Thyroid gland (tissue), 4 donors: ENCODE measurements around the gene VPS9D1. TPM values are rescaled to one million over a fixed set of nuclear protein-coding genes. Genes with fewer than 3 reads are reported as not detected.

Experiments
- DNase-seq, 2 donors: peaks; one replicate each; pipeline ENCODE4 v3.0.0-alpha.2; 2019
- H3K27ac ChIP-seq, 3 donors: fragments of 200-600 bp; sonication (generic); 1 replicate in 2 of 3; 2 replicates in 1 of 3; pipeline ENCODE4 v1.5.1; 2016 to 2019; ENCODE audit warnings: mild to moderate bottlenecking in 1 of 3, moderate library complexity in 1 of 3
- H3K27me3 ChIP-seq: fragments of 200-600 bp; sonication (generic); one replicate; pipeline ENCODE4 v1.5.1; 2019
- H3K36me3 ChIP-seq, 2 donors: fragments of 200-600 bp; sonication (generic); one replicate each; pipeline ENCODE4 v1.5.1; 2016 to 2019
- H3K4me1 ChIP-seq, 2 donors: fragments of 200-600 bp; sonication (generic); one replicate each; pipeline ENCODE4 v1.5.1; 2017 to 2019
- H3K4me3 ChIP-seq, 3 donors: fragments of 200-600 bp; sonication (generic); replicated peaks in 1 of 3; 1 replicate in 2 of 3; 2 replicates in 1 of 3; pipeline ENCODE4 v1.5.1; 2016; ENCODE audit warnings: mild to moderate bottlenecking in 1 of 3
- H3K9me3 ChIP-seq: fragments of 200-600 bp; sonication (generic); one replicate; pipeline ENCODE4 v1.5.1; 2017
- POLR2A ChIP-seq, 2 donors: fragments of 450-650 bp; IDR thresholded peaks; one replicate each; pipeline ENCODE4 v1.6.1; 2017; ENCODE audit warnings: antibody characterized with exemption in 2 of 2, mild to moderate bottlenecking in 2 of 2, moderate library complexity in 1 of 2
- WGBS, 2 donors: methylation state at CpG; one replicate each; pipeline ENCODE4 v1.1.5; 2017; 5-methylcytosine and 5-hydroxymethylcytosine counted together
- intact Hi-C: fragments of 100-400 bp; cut with DNase I; formaldehyde crosslinking; loops from one replicate; pipeline ENCODE4 v1.15.1; 2023
- total RNA-seq, 4 donors: library from RNA; depleted of rRNA; stranded (reverse); fragments of >200 nt; gene quantifications; one replicate each; pipeline ENCODE4 v1.2.3, GENCODE V29; 2016
- TF ChIP-seq, protein P1 (sequence below), 6 experiments: fragments of 200-600 bp in 3 of 6; fragments of 450-650 bp in 3 of 6; sonication (generic) in 3 of 6; IDR thresholded peaks; one replicate each; pipeline ENCODE4 v1.5.1; 2016 to 2019; ENCODE audit warnings: antibody characterized with exemption in 6 of 6, mild to moderate bottlenecking in 2 of 6, inconsistent platforms in 1 of 6, moderate library complexity in 1 of 6

VPS9D1 gene
- total RNA-seq, 4 donors from 2014 or later, result 3.1 to 15.6 (median 9.0) TPM

DNA sequence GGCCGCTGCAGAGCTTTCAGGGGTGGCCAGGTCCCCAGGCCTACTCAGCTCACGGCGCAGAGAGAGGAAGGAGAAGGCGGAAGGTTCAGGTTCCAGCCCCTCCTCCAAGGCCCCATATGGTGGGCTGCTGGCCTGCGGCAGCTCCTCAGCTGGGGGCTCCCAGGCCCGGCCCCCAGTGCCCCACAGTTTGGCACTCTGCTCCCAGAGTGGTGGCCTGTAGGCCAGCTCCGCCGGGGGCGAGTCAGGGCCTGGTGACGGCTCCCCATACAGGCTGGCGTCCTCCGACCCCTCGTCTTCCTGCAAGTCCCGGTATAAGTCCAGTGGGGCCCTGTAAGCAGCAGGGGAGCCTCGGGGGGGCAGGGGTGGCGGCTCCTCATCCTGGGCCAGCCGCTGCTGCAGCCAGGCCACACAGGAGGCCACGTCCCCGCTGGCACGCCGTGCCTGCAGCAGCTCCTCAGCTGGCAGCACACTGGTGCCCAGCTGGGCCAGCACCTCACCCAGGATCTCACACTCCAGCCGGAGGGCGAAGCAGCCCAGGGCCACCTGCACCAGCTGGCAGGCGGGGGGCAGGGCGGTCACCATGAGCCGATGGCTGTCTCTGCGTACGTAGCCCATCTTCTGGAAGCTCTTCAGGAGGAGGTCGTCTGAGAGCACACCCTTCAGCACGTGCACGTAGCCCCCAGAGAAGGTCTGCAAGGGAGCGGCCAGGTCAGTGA is 22.9 kb downstream of the VPS9D1 start:
- Histone ChIP-seq H3K4me3 (no peak overlapping the region), H3K27ac (no peak overlapping the region), H3K4me1 (peaks cover 11 to 20% of the 10 kb centered on the region in 2 donors), H3K27me3 (no peaks in the 10 kb centered on the region), H3K36me3 (peaks cover 17% of the 10 kb centered on the region in 2 donors), H3K9me3 (no peaks in the 10 kb centered on the region)
- 90 to 91% methylated on average over 11 to 13 of the region's 32 CpGs for WGBS, 2 donors
- no peak for DNase-seq
- TF ChIP-seq, protein P1, sequence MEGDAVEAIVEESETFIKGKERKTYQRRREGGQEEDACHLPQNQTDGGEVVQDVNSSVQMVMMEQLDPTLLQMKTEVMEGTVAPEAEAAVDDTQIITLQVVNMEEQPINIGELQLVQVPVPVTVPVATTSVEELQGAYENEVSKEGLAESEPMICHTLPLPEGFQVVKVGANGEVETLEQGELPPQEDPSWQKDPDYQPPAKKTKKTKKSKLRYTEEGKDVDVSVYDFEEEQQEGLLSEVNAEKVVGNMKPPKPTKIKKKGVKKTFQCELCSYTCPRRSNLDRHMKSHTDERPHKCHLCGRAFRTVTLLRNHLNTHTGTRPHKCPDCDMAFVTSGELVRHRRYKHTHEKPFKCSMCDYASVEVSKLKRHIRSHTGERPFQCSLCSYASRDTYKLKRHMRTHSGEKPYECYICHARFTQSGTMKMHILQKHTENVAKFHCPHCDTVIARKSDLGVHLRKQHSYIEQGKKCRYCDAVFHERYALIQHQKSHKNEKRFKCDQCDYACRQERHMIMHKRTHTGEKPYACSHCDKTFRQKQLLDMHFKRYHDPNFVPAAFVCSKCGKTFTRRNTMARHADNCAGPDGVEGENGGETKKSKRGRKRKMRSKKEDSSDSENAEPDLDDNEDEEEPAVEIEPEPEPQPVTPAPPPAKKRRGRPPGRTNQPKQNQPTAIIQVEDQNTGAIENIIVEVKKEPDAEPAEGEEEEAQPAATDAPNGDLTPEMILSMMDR (IDR thresholded peaks at IDR 0.05), result no peak
- TF ChIP-seq POLR2A (IDR thresholded peaks at IDR 0.05), result no peak
- intact Hi-C loops, result no loop called here

DNA sequence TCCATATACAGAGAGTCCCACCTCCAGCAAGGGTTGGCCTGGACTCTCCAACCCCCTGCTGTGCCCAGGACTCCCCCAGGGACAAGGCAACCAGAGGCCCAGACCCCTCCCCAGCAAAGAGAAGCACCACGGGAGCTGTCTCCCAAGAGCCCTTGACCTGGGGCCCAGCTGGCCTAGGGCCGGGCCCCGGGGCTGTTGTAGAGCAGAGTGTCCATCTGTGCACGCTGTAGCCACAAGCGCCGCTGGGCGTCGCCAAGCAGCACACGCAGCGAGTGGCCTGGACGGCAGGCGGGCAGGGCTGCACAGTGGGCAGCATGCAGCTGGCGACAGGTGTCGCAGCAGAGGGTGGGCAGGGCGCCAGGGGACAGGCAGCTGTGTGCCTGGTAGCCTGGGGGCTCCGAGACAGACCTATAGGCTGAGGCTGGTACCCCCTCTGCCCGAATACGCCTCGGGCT is 23.5 kb downstream of the VPS9D1 start:
- H3K27ac ChIP-seq, result no peak overlapping the region
- no peak overlapping the region for H3K4me3 ChIP-seq
- H3K4me1 ChIP-seq, result peaks cover 11 to 16% of the 10 kb centered on the region in 2 donors
- peaks cover 23% of the 10 kb centered on the region in 2 donors for H3K36me3 ChIP-seq
- 85% methylated on average over 4 of the region's 19 CpGs; no CpG with 5 or more reads in 1 of the 2 donors for WGBS, 2 donors
- intact Hi-C loops, result no loop called here
- no peaks in the 10 kb centered on the region for H3K9me3 ChIP-seq
- H3K27me3 ChIP-seq, result no peaks in the 10 kb centered on the region
- no peak for DNase-seq
- TF ChIP-seq, protein P1 (IDR thresholded peaks at IDR 0.05), result no peak
- TF ChIP-seq POLR2A (IDR thresholded peaks at IDR 0.05), result no peak

DNA sequence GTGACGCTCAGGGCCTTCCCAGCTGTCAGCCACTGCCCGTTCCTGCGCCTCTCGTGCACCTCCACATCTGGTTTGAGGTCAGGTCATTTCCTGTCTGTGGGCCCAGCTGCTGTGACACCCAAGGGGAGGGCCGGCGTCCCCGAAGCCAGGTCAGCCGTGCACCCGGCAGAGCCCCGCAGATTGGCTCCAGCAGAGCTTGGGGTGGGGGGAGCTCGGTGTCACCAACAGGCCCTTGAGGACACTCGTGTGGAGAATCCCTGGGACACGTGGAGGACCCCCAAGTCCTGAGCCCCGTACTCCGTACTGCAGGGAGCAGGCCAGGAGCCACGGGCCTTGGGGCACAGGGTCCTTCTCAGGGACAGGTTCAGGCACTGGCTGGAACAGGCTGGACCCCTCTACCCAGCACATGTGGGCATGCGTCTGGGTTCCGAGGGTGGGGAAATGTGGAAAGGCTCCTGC is 24.0 kb downstream of the VPS9D1 start:
- H3K9me3 ChIP-seq, result no peaks in the 10 kb centered on the region
- TF ChIP-seq, protein P1 (IDR thresholded peaks at IDR 0.05), result no peak
- no peak for TF ChIP-seq POLR2A (IDR thresholded peaks at IDR 0.05)
- peaks cover 27 to 28% of the 10 kb centered on the region in 2 donors for H3K36me3 ChIP-seq
- no peak overlapping the region for H3K27ac ChIP-seq
- H3K27me3 ChIP-seq, result no peaks in the 10 kb centered on the region
- H3K4me3 ChIP-seq, result no peak overlapping the region
- WGBS, 2 donors, result 66 to 81% methylated on average over 9 to 12 of the region's 18 CpGs
- peaks cover 11 to 15% of the 10 kb centered on the region in 2 donors for H3K4me1 ChIP-seq
- DNase-seq, result no peak
- intact Hi-C loops, result no loop called here

DNA sequence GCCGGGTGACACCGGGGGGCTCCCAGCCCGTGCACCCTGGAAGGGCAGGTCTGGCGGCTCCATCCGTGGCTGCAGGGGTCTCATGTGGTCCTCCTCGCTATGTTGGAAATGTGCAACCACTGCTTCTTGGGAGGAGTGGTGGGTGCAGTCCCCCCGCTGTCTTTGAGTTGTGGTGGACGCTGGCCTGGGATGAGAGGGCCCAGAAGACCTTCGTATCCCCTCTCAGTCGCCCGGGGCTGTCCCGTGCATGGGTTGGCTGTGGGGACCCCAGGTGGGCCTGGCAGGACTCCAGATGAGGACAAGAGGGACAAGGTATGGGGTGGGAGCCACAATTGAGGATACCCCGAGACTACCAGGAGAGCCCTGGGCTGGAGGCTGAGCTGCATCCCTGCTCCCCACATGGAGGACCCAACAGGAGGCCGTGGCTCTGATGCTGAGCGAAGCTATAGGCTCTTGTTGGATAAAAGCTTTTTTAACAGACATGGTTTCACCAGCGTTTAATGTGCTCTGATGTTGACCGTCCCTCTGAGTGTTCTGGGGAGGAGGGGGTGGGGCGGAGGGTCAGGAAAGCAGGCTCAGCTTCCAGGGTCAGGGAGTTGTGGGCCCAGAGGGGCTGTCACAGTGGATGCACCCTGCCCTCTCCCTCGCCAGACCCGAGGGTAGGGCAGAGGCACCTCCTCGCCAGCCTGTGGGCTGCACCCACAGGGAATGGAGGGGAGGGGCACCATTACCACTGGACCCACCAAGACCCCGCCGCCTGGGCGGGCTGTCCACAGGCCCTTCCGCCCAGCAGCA is 24.6 kb downstream of the VPS9D1 start:
- DNase-seq, result no peak
- no peaks in the 10 kb centered on the region for H3K9me3 ChIP-seq
- peaks cover 32 to 33% of the 10 kb centered on the region in 2 donors for H3K36me3 ChIP-seq
- peaks cover 11 to 14% of the 10 kb centered on the region in 2 donors for H3K4me1 ChIP-seq
- H3K27me3 ChIP-seq, result no peaks in the 10 kb centered on the region
- TF ChIP-seq, protein P1 (IDR thresholded peaks at IDR 0.05), result no peak
- no peak for TF ChIP-seq POLR2A (IDR thresholded peaks at IDR 0.05)
- intact Hi-C loops, result no loop called here
- H3K27ac ChIP-seq, result no peak overlapping the region
- H3K4me3 ChIP-seq, result no peak overlapping the region
- 82 to 86% methylated on average over 9 to 18 of the region's 25 CpGs for WGBS, 2 donors
